ENCODE measurements around the gene WNT3.
A peak's percentile ranks its signal among the peaks of the same experiment; 100 is the strongest.

WNT3 gene

DNA sequence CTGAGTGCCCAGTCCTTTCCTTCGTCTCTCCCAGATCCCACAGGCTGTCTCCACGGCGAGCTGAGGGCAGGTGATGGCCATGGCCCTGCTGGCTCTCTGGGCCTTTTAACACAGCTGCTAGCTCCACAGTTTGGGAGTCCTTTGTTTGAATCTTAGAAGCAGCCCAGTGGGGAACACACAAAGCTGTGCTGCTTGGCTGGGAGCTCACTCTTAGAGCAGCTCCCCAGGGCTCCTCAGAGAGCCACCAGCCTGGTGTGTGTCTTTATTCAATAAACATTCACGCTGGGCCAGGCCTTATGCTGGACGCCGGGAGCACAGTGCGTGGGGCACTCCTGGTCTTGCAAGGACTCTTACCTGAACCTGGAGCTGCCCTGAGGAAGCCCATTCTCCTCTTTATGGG is 29.7 kb downstream of the WNT3 start:
- H4K20me1 ChIP-seq = no peaks in the 10 kb centered on the region
- no peak overlapping the region for H3K27ac ChIP-seq
- no peak overlapping the region for H3K4me2 ChIP-seq
- H3K9ac ChIP-seq = no peak overlapping the region
- H3K27me3 ChIP-seq = no peaks in the 10 kb centered on the region
- peaks cover 22% of the 10 kb centered on the region for H3K4me1 ChIP-seq
- no peak overlapping the region for H3K4me3 ChIP-seq
- TF ChIP-seq Cebpa-rat (IDR thresholded peaks at IDR 0.05) = no peak
- no peaks in the 10 kb centered on the region for H3K9me3 ChIP-seq
- H3K36me3 ChIP-seq = no peaks in the 10 kb centered on the region

DNA sequence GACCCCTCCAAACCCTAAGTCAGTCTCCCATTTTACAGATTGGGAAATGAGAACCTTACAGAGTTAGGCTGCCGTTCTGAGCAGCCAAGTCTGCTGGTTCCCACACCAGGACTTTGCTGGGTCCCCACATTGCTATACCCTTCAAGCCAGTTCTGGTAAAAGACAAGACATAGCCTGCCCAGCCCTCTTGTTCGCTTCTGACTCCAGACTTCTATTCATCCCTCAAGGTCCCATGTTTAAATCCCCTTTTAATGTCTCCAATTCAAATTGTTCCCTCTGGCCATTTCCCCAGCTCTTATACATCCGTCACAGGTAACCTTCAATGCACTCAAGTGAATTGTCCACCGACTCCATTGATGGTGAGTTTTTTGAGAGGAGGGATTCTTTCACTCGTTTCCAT is 30.2 kb downstream of the WNT3 start:
- H3K9ac ChIP-seq = no peak overlapping the region
- peaks cover 17% of the 10 kb centered on the region for H3K4me1 ChIP-seq
- TF ChIP-seq Cebpa-rat (IDR thresholded peaks at IDR 0.05) = no peak
- no peak overlapping the region for H3K4me3 ChIP-seq
- no peaks in the 10 kb centered on the region for H3K27me3 ChIP-seq
- no peaks in the 10 kb centered on the region for H3K9me3 ChIP-seq
- no peaks in the 10 kb centered on the region for H3K36me3 ChIP-seq
- no peak overlapping the region for H3K27ac ChIP-seq
- no peak overlapping the region for H3K4me2 ChIP-seq
- H4K20me1 ChIP-seq = no peaks in the 10 kb centered on the region

- no peaks in the 10 kb centered on the region for H4K20me1 ChIP-seq
- H3K4me2 ChIP-seq = no peak overlapping the region
- no peak for TF ChIP-seq Cebpa-rat (IDR thresholded peaks at IDR 0.05)
- no peaks in the 10 kb centered on the region for H3K36me3 ChIP-seq
- H3K9me3 ChIP-seq = no peaks in the 10 kb centered on the region
- peaks cover 9% of the 10 kb centered on the region for H3K4me1 ChIP-seq
- H3K9ac ChIP-seq = no peak overlapping the region
- no peak overlapping the region for H3K4me3 ChIP-seq
- no peak overlapping the region for H3K27ac ChIP-seq
- no peaks in the 10 kb centered on the region for H3K27me3 ChIP-seq
Observed at GRCh38 chr17:46787478-46787877, 31.0 kb downstream of the WNT3 start.

DNA sequence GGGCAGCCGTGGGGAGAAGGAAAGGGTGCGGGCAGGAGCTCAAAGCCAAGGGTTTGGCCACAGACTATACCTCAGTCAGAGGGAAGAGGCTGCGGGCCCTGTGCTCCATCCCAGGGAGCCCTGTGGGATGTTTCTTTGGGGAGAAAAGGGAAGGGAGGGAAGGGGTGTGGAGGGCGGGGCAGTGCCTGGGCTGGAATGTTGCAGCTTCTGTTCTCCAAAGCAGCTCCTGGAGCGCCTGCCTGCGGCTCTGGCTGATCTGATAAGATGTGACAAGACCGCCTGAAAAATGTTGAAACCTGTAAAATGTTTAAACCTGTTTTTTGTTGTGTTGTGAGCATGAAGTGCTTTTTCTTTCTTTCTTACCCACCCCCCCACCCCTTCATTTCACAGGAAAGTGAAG is 32.8 kb downstream of the WNT3 start:
- no peak overlapping the region for H3K27ac ChIP-seq

DNA sequence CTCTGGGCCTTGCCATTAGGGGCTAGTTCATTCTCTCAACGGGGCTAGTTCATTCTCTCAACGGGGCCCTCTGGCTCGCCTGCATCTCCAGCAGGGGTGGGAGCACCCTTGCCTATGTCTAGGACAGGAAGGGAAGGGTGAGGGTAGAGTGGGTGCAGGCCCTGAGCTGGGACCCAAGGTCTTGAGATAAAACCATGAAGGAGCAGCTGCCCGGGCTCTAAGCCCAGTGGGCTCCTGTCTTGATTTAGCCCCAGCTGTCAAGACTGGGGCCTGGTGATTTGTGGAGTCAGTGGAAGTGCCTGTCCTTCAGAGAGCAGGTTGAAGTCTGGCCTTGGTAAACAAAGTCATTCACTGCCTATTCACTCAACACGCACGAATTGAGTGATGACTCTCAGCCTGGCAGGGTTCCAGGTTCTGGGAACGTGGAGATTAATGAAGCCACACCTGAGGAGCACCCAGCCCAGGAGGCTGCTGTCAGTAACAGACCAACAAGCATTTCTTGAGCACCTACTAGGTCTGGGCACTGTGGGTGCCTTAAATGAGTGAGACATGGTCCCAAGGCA is 35.4 kb downstream of the WNT3 start:
- no peak overlapping the region for H3K27ac ChIP-seq
- no peak for TF ChIP-seq Cebpa-rat (IDR thresholded peaks at IDR 0.05)
- no peaks in the 10 kb centered on the region for H3K9me3 ChIP-seq
- no peak overlapping the region for H3K4me3 ChIP-seq
- H3K4me1 ChIP-seq = peaks cover 11% of the 10 kb centered on the region; the same call in 1 of the 2 replicates
- no peaks in the 10 kb centered on the region for H4K20me1 ChIP-seq
- no peaks in the 10 kb centered on the region for H3K27me3 ChIP-seq
- H3K36me3 ChIP-seq = no peaks in the 10 kb centered on the region
- H3K9ac ChIP-seq = no peak overlapping the region
- no peak overlapping the region for H3K4me2 ChIP-seq

More for the DNA sequence above, 32.8 kb downstream of the WNT3 start:
- Histone ChIP-seq H3K9ac (no peak overlapping the region), H3K4me1 (peaks cover 9% of the 10 kb centered on the region), H3K4me3 (no peak overlapping the region), H3K9me3 (no peaks in the 10 kb centered on the region), H4K20me1 (no peaks in the 10 kb centered on the region), H3K4me2 (no peak overlapping the region), H3K27me3 (no peaks in the 10 kb centered on the region), H3K36me3 (no peaks in the 10 kb centered on the region)
- TF ChIP-seq Cebpa-rat (IDR thresholded peaks at IDR 0.05) = no peak

DNA sequence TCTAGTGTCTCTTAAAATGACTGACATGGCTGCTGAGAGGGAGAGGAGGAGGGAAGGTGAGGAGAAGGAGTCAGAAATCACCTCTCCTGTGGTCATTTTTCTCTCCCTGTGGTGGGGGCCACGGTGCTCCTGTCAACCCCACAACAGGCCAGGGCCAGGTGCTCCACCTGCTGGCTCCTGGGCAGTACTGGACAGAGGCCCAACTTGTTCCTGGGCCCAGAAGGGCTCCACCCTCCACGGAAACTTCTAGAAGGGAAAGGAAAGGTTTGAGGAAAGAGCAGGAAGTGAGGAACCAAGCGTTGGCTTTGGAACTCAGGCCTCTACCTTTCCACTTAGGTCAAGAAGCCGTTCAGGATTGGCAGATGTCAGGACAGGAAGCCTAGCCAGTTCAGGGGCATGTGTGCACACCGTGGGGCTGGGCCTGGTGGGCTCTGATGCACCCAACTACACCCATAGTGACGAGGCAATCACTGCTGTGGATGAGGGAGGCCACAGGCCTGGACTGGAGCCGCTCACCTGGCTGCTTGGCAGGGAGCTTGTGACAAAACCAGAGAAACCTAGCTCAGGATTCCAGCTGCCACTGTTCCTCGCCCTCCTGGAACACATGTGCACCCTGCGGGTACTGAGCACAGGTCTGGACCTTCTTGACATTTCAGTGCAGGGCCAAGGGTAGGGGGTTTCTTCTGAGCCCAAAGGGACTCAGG is 36.1 kb downstream of the WNT3 start:
- Histone ChIP-seq H3K9me3 (no peaks in the 10 kb centered on the region), H3K36me3 (no peaks in the 10 kb centered on the region), H3K9ac (no peak overlapping the region), H3K4me3 (no peak overlapping the region), H3K4me2 (no peak overlapping the region), H4K20me1 (no peaks in the 10 kb centered on the region), H3K4me1 (peaks cover 15% of the 10 kb centered on the region), H3K27me3 (no peaks in the 10 kb centered on the region), H3K27ac (no peak overlapping the region)
- TF ChIP-seq Cebpa-rat (IDR thresholded peaks at IDR 0.05) = no peak

- Histone ChIP-seq H3K9ac (no peak overlapping the region), H3K27ac (no peak overlapping the region), H3K4me1 (peaks cover 30% of the 10 kb centered on the region), H3K4me2 (no peak overlapping the region), H3K4me3 (no peak overlapping the region), H3K9me3 (no peaks in the 10 kb centered on the region), H4K20me1 (no peaks in the 10 kb centered on the region), H3K27me3 (no peaks in the 10 kb centered on the region), H3K36me3 (no peaks in the 10 kb centered on the region)
- no peak for TF ChIP-seq Cebpa-rat (IDR thresholded peaks at IDR 0.05)
Observed at GRCh38 chr17:46780003-46780373, 38.5 kb downstream of the WNT3 start.

GRCh38 chr17:46777943-46778915 is 40.3 kb downstream of the WNT3 start:
- no peak for TF ChIP-seq Cebpa-rat (IDR thresholded peaks at IDR 0.05)
- Histone ChIP-seq H3K27me3 (no peaks in the 10 kb centered on the region), H3K36me3 (no peaks in the 10 kb centered on the region), H3K9me3 (no peaks in the 10 kb centered on the region), H3K4me2 (peak overlapping the region; percentile 77; the same call in 1 of the 2 replicates), H3K27ac (no peak overlapping the region), H3K4me1 (peaks cover 42% of the 10 kb centered on the region), H4K20me1 (no peaks in the 10 kb centered on the region), H3K4me3 (no peak overlapping the region), H3K9ac (no peak overlapping the region)

GRCh38 chr17:46776298-46777005 is 42.0 kb downstream of the WNT3 start:
- Histone ChIP-seq H4K20me1 (no peaks in the 10 kb centered on the region), H3K36me3 (no peaks in the 10 kb centered on the region), H3K9me3 (no peaks in the 10 kb centered on the region), H3K27ac (no peak overlapping the region), H3K4me1 (peaks cover 55% of the 10 kb centered on the region), H3K27me3 (peaks cover 9% of the 10 kb centered on the region; the same call in 1 of the 2 replicates), H3K9ac (no peak overlapping the region), H3K4me2 (peak overlapping the region; percentile 77), H3K4me3 (no peak overlapping the region)
- no peak for TF ChIP-seq Cebpa-rat (IDR thresholded peaks at IDR 0.05)
